Measurements from ENCODE around the gene STK11IP.

STK11IP gene

DNA sequence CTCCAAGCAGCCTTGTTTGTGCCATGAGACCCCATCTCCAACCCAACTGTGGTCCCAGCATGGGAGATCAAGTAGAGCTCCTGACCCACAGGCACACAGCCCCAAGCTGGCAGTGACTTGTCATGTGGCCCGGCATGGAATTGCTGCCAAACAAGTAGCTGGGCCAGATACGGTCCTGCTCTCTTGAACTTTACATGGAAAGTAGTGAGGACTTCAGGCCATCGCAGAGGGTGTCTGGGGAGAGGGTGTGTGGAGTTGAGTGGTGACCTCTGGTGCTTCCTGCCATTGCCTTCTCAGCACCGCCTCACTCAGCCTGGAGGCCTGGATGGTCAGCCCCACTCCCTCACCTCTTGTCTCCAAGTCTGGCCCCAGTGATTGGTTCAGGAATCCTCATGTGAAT is 18.9 kb downstream of the STK11IP start:
- no peak for DNase-seq (ENCODE audit: low spot score)

DNA sequence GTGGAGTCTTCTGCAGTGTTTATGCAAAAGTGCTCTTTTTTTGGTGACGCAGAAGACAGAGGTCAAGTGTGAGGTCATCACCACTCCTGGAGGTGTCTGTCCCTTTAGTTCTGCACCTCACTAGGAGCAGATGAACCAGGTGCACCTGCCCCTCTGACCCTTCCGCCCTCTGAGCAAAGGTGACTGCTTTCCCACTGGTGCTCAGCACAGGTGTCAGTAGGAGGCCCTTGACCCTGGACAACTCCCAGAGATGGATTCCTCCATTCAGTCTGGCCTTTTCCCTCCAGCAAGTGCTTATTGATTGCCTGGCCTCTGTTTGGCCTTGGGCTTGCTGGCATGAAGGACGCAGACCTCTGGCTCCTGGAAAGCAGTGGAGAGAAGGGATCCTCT is 21.1 kb downstream of the STK11IP start:
- DNase-seq (ENCODE audit: low spot score) = no peak

DNA sequence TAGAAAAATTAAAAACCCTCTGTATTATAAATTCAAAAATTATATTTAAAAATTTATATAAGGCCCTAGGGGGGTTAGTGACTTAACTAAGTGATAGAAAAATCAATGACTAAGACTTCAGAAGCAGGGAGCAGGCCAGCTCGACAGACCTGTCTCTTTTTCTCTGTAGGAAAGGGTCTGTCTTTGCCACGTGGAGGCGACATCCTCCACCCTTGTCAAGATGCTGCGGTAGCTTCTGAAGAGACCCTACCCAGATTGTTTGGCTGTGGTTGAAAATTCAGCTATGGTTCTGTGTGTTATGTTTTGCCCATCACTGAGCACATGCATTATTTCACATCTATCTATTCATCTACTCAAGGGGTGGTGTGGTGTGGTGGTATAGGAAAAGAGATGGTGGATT is 21.6 kb downstream of the STK11IP start:
- no peak for DNase-seq (ENCODE audit: low spot score)

DNA sequence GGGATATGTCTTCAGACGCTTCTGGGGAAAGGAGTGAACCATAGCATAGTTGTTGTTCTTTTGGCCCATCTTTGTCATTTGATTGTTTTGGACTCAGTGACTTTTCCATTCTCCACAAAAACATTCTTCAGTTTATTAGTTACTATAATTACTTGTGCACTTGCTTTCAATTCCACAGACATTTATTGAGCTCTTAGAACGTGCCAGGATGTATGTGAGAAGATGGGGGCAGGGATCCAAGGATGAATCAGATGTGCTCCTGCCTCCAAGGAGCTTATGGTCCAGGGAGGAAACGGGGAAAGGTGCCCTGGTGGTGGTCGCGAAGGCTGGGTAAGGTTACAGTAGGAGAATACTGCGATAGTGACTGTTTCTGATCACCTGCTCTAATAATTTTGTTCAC is 22.9 kb downstream of the STK11IP start:
- DNase-seq (ENCODE audit: low spot score) = no peak

DNA sequence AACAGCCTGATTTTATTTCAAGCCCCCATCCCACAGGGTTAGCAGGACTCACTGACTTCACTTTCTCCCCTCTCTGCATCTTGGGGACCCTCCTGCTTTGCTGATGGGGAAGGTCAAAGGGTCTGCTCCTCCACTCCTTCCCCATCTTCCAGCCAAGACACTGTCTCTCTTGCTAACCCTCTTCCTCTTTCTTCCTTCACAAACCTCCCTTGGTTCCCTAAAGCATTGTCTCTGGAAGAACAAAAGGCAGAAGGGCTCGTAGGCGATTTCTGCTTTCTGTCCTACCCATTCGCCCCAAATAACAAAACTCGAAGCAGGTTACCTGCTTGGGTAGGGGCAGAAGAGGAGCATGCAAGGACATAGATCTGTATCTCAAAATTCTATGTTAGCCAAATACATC is 24.3 kb downstream of the STK11IP start:
- no peak for DNase-seq (ENCODE audit: low spot score)

DNA sequence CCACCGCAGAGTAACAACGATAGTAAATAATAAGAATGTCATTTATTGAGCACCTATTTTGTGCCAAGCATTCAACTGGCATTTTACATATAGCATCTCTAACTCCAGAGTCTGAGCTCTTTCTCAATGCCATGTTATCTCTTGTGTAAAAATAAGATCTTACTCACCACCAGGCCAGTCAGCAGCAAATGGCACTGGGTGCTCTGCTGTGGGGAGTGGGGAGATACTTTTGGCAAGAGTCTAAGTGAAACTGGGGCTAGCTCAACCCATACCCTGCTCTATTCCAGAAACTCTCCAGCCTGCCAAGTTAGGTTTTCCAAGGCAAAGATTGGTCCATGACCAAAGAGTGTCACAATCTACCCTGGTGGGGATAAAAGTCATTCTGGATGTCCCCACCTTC is 24.8 kb downstream of the STK11IP start:
- no peak for DNase-seq (ENCODE audit: low spot score)

DNA sequence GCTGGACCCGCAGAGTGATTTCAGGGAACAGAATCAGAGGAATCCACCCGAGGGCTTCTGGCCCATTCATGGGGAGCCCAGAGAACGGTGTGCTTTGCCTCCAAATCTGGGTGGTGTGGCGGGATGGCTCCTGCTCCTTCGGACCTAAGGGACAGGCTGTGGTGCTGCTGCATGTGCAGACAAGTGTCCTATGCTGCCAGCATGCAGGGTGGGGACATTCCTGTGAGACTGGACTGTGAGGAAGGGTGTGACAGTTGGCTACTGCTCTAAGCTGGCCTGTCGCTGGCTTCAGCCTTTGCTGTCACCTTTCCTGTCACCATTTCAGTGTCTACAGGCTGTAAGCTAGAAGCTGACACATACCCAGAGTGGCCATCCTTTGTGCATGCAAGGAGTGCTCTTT is 26.9 kb downstream of the STK11IP start:
- no peak for DNase-seq (ENCODE audit: low spot score)

DNA sequence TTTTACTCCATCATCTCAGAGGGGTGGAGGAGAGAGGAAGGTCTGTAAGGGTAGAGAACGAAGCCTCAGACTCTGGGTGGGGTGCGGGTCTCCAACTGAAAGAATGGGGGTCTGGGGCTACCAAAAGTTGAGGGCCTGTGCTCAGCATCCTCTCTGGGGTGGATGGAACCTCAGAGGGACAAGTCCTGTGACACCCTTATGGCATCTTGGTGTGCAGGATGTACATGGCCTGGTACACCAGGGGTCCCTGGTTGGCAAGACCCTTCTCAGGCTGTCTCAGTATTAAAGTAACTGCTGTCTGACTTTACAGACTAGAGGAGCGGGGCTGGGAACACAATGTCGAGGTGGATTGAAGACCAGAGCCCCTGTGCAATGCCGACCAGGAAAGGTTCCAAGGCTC is 27.5 kb downstream of the STK11IP start:
- DNase-seq (ENCODE audit: low spot score) = no peak

DNA sequence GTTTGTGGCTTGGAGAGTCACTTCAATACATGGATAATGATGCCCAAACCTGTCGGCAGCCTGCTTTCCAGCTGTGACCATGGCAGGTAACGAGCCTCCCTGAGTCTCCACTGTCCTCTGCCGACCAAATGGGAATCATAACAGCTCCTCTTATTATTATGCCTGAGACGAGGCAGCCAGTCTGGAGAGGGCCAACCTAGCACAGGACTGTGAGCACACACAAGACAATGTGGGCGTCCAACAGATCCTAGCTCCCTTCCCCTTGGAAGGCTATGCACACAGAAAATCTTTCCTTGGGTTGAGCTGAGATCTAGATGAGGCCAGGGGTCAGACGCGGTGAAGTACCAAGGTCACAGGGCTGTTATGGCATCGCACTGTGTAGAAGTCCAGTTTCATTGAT is 28.9 kb downstream of the STK11IP start:
- no peak for DNase-seq (ENCODE audit: low spot score)

DNA sequence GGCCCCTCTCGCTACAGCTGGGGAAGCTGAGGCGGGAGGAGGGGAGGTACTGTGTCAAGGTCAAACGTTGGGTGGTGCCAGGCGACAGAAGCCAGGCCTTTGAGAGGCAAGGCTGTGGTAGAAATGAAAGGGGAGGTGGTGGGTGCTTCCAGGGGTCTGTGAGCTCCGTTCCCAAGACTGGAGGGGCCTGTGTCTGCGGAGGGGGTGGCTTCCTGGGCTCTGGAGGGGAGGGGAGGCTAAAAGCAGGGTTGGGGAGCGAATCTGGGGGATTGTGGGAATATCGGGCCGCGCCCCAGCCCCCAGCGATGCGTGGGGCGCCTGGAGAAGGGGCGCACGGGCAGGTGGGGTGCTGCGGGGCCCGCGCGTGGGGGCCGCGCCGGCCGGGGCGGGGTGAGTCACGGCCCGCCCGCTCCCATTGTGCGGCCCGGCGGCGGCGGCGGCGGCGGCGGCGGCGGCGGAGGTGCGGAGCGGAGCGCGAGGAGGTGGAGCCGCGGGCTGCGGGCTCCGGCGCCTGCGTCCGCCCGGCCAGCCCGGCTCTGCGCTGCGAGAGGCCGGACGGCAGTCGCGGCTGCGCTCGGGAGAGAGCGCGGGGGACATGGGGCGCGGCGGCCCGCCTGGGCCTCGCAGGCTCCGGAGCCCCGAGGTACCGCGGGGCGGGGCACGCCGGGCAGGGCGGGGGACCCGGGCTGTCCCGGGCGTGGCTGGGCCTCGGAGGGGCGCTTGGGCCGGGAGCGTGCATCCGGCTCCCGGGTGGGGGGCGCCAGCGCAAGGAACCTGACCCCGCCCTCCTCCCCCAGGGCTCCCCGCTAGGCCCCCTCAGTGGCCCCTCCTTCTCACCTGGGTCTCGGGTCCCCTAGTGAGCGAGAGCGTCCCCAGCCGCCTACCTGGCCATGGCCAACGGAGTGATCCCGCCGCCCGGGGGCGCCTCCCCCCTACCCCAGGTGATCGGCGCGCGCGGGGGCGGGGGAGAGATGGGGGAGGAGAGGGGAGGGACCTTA is 29.7 kb downstream of the STK11IP start, which contains the start of gene SLC4A3:
TSS of gene SLC4A3 (plus strand) at position 528 of the 998 bp plus-strand sequence. CDS start at position 891, 363 bp downstream.
- DNase-seq (ENCODE audit: low spot score) = peak; percentile 48

DNA sequence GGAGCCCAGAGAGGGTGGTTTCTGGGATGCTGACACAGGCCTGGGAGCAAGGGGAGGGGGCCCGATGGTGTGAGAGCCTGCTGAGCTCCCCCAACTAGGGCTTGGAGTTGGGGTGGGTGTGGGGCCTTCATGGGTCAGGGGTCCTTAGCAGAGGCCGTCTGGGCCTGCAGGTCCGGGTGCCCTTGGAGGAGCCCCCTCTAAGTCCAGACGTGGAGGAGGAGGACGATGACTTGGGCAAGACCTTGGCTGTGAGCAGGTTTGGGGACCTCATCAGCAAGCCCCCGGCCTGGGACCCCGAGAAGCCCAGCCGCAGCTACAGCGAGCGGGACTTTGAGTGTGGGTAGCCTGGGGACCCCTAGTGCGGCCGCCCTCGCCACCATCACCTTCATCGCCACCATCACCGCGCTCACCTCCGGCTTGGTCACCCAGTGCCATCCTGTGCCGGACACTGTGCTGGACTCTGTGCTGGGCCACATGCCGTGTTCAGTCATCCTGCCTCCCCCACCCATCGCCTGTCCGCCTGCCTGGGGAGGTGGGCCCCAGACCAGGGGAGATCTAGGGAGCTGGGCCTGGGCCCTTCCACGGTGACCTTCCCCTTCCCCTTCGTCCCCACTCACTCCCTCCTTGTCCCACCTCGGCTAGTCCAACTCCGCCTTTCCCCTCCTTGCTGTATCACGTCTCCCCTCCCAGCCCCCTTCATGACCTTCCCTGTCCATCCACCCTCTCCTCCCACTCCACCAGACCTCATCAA is 30.8 kb downstream of the STK11IP start:
- DNase-seq (ENCODE audit: low spot score) = no peak

DNA sequence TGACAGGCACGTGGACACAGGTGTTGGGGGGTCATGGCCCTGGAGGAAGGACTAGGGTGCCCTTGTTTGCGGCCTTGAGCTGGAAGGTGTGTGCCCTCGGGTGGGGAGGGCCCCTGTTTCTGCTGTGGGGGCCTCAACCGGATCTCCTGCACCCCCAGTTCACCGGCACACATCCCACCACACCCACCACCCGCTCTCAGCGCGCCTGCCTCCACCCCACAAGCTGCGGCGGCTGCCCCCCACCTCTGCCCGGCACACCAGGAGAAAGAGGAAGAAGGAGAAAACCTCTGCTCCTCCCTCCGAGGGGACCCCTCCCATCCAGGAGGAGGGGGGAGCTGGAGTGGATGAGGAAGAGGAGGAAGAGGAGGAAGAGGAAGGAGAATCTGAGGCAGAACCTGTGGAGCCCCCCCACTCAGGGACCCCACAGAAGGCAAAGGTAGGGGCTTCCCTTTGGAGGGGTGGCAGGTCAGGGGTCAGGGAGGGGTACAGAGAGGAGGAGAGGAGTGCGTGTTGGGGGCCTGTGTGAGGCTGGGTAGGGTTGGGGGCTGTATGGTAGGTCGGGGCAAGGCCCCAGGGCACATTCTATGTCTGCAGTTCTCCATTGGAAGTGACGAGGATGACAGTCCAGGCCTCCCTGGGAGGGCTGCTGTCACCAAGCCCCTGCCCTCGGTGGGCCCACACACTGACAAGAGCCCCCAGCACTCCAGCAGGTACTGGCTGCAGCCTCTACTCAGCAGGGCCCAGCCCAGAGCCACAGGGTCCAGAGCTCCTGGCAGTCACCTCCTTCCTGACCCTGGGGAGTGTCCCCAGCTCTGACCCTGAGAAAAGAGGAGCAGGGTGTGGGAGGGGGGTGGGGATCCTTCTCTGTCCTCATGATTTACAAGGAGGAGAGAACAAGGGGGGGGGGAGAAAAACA is 31.6 kb downstream of the STK11IP start:
- DNase-seq (ENCODE audit: low spot score) = no peak

DNA sequence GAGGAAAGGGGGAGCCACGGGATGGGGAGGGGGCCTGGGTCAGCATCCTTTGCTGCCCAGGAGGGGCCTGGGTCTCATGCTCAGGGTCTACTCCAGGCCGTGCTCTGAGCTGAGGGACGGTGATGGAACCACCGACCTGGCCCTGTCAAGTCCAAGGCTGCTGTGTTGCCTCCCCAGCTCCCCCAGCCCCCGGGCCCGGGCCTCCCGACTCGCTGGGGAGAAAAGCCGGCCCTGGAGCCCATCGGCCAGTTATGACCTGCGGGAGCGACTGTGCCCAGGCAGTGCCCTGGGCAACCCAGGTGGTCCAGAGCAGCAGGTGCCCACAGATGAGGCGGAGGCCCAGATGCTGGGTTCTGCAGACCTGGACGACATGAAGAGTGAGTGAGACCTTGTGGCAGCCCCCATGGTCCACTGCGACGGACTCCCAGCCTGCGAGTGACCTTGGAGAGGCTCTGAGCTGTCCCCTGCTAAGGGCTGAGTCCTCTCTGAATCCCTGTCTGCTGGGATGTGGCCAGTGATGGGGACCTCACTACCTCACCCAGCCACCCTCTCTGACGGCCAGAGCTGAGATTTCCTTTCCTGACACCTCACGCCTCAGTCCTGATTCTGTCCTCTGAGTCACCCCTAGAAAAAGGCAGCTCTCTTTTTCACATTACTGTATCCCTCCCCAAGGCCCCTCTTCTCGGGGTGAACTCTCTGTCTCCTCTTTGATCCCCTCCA is 32.5 kb downstream of the STK11IP start:
- DNase-seq (ENCODE audit: low spot score) = no peak

DNA sequence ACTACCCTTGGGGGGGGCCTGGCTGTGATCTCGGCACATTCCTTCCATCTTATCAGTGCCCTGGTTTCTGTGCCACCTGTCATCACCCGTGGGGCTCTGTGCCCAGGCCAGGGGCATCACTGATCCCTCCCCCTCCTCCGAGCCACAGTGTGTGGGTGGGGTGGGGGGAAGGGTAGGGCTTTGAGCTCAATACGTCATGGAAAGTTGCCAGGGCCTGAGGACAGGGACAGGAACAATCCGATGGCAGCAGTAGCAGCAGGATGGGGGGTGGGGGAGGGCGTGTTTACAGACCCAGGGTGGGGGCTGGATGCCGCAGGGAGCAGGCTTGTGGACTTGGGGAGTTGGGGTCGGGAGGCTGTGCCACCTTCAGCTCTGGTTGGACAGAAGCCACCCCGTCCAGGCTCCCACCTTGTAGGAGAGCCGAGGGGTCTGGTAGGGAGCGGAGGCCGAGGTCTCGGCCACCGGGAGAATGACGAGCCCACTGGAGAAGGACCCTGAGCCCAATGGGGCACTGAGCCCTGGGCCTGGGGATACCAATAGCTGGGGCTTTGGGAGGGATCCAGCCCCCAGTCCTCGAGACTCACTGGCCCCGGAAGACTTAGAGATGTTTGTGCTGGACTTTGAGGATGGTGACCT is 33.2 kb downstream of the STK11IP start:
- DNase-seq (ENCODE audit: low spot score) = no peak

DNA sequence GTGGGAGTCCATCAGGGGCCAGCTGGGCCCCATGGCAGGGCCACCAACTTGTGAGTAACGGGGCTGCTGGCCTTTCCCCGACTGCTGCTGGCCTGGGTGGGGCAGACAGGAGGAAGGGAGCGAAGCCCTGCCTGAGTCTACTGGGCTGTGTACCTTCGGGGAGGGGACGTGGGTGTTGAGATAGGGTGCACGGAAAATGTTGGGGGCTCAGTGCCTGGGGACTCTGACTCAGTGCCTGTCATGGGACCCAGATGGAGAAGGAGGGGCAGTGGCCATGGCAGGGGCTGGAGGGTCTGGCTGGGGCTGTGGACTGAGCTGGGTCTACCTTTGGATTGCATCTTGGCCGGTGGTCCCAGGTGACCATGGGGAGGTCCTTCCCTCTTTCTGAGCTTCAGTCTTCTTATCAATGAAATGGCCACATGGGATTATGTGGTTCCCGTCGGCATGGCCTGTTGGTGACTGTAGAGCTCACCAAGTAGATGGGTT is 33.8 kb downstream of the STK11IP start:
- no peak for DNase-seq (ENCODE audit: low spot score)

DNA sequence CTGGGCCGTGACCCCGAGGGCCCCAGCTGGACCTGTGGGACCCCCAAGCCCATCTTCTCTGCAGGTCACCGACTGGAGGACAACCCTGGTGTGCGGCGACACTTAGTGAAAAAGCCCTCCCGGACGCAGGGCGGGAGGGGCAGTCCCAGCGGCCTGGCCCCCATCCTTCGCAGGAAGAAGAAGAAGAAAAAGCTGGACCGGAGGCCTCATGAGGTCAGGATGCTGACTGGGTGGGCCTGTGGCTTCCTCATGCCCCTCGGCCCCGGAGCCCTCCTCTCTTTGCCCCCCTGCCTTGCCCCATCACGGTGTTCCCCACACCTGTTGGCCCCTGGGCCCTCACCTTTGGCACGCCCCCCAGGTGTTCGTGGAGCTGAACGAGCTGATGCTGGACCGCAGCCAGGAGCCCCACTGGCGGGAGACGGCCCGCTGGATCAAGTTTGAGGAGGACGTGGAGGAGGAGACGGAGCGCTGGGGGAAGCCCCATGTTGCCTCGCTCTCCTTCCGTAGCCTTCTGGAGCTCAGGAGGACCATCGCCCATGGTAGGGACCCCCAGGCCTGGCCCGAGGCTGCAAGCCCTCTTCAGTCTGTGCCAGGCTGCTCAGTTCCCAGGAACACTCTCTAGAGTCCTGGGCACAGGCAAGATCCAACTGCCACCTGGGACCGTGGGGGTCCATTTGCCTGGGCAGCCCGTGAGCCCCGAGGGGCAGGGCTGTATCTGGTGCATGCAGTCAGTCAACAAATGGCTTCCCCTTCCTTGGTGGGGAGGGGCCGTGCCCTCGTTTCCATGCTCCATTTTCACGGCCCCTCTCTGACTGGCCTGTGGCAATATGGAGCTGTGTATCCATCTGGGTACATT is 34.5 kb downstream of the STK11IP start:
- DNase-seq (ENCODE audit: low spot score) = no peak

DNA sequence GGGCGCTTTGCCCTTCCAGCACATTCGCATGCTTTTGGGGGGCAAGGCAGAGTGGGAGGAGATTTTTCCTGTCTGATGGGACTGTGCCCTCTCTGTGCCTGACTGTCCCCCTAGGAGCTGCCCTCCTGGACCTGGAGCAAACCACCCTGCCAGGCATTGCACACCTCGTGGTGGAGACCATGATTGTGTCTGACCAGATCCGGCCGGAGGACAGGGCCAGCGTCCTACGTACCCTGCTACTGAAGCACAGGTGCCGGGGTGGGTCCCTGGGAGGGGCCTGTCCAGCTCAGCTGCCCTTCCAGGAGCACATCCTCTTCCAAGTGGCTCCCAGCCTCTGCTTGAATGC is 35.1 kb downstream of the STK11IP start:
- no peak for DNase-seq (ENCODE audit: low spot score)

DNA sequence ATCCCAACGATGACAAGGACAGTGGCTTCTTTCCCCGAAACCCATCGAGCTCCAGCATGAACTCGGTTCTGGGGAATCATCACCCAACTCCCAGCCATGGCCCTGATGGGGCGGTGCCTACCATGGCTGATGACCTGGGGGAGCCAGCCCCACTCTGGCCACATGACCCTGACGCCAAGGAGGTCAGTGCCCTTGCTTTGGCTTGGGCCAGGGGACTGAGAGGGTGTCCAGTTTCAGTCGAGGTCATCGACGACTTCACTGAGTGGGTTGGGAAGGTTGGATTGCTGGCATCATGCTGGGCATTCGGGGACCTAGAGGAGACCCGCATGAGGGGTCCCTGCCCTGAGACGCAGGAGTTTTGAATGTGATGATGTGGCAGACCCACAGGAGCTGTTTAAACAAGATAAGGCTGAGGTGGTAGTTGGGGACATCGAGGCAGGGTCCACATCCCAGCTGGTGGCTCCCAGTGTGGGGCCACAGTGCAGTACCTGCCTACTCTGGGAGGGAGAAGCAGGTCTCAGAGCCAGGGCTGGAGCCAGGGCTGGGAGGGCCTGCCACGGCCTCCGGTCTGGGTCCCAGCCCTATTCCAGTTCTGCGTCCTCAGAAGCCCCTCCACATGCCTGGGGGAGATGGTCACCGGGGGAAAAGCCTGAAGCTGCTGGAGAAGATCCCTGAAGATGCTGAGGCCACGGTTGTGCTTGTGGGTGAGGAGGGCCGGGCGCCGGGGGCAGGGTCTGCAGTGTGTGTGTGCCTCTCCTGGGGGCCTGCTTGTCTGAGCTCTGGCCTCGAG is 35.8 kb downstream of the STK11IP start:
- DNase-seq (ENCODE audit: low spot score) = no peak
